Loucy (cell line): ENCODE results near the gene NRSN1.

ENCODE experiments used
- EZH2phosphoT487 ChIP-seq: fragments of 200-600 bp; IDR thresholded peaks from 2 replicates; pipeline ENCODE4 v1.6.1; 2018; ENCODE audit warnings: antibody characterized with exemption, mild to moderate bottlenecking, moderate library complexity, borderline replicate concordance
- TF ChIP-seq, protein P1 (sequence below): fragments of 200-600 bp; sonication (generic); conservative IDR thresholded peaks from 2 replicates; pipeline ENCODE4 v1.5.1; 2014; ENCODE audit warnings: mild to moderate bottlenecking, antibody characterized with exemption, low read length

DNA sequence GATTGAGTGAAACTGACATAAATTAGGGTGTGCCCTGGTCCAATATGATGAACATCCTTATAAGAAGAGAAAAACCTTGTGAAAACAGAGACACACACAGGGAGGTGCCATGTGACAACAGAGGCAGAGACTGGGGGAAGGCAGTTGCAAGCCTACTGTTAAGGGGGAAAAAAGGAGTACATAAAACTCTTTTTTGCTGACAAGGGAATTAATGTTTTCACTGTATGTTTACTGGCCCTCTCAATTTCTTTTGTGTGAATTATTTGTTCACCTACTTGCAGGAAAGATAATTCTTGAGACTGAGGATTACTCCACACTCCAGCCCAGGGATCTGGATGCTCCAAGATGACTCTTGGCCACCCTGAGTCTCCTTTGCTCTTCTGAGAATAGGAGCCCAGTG is 12.1 kb upstream of the NRSN1 start:
- TF ChIP-seq, protein P1, sequence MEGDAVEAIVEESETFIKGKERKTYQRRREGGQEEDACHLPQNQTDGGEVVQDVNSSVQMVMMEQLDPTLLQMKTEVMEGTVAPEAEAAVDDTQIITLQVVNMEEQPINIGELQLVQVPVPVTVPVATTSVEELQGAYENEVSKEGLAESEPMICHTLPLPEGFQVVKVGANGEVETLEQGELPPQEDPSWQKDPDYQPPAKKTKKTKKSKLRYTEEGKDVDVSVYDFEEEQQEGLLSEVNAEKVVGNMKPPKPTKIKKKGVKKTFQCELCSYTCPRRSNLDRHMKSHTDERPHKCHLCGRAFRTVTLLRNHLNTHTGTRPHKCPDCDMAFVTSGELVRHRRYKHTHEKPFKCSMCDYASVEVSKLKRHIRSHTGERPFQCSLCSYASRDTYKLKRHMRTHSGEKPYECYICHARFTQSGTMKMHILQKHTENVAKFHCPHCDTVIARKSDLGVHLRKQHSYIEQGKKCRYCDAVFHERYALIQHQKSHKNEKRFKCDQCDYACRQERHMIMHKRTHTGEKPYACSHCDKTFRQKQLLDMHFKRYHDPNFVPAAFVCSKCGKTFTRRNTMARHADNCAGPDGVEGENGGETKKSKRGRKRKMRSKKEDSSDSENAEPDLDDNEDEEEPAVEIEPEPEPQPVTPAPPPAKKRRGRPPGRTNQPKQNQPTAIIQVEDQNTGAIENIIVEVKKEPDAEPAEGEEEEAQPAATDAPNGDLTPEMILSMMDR = no peak
- no peak for TF ChIP-seq EZH2phosphoT487
